B cell (primary cell): ENCODE data around the gene GOT1. TPM values are rescaled to one million over a fixed set of nuclear protein-coding genes. Genes with fewer than 3 reads are reported as not detected.

Experiments
- ATAC-seq: fragments of 200-7000 bp; cut with Tn5 transposase; one replicate; pipeline ENCODE4 v1.10.0; 2021; ENCODE audit warnings: low read depth, mild to moderate bottlenecking, moderate number of reproducible peaks, moderate library complexity
- CTCF ChIA-PET: fragments of 350-600 bp; sonication (Branson Sonifier 250); formaldehyde crosslinking; loops from one replicate; lab custom pipeline; 2021; ENCODE audit warnings: antibody characterized with exemption, inconsistent platforms; lab: Charles Lee
- POLR2A ChIA-PET: fragments of 350-600 bp; sonication (Branson Sonifier 250); formaldehyde crosslinking; loops from one replicate; lab custom pipeline; 2021; ENCODE audit warnings: antibody characterized with exemption; lab: Charles Lee
- DNase-seq: peaks from one replicate; pipeline ENCODE4 v3.0.0; 2013
- H2AFZ ChIP-seq: 2 replicates; pipeline ENCODE4 v1.6.1; 2012; ENCODE audit warnings: mild to moderate bottlenecking, low read depth, low read length; ENCODE audit not compliant: insufficient read depth, poor library complexity, severe bottlenecking
- H3K27ac ChIP-seq, 2 donors: 1 replicate in 1 of 2; 2 replicates in 1 of 2; pipeline ENCODE4 v1.5.1; 2012 to 2013; ENCODE audit warnings: low read length in 2 of 2, mild to moderate bottlenecking in 2 of 2, moderate library complexity in 1 of 2
- H3K27me3 ChIP-seq, 4 experiments: fragments of 200-600 bp in 1 of 4; sonication (generic) in 1 of 4; replicated peaks in 1 of 4; 1 replicate in 2 of 4; 2 replicates in 2 of 4; pipeline versions ENCODE4 v1.6.1 to v1.7.0; 2013 to 2016; ENCODE audit warnings: low read length in 3 of 4, mild to moderate bottlenecking in 2 of 4, mixed read lengths in 1 of 4, moderate library complexity in 1 of 4; ENCODE audit not compliant: insufficient read depth in 4 of 4, control insufficient read depth in 3 of 4; ENCODE audit errors: control extremely low read depth in 1 of 4
- H3K36me3 ChIP-seq, 2 experiments: replicated peaks in 1 of 2; 1 replicate in 1 of 2; 2 replicates in 1 of 2; pipeline versions ENCODE4 v1.6.1 to v1.7.1; 2013; ENCODE audit warnings: low read length in 1 of 2; ENCODE audit not compliant: insufficient read depth in 2 of 2, control insufficient read depth in 1 of 2; ENCODE audit errors: control extremely low read depth in 1 of 2, extremely low read depth in 1 of 2
- H3K4me1 ChIP-seq, 2 donors: fragments of 200-600 bp in 1 of 2; sonication (generic) in 1 of 2; 1 replicate in 1 of 2; 2 replicates in 1 of 2; pipeline versions ENCODE4 v1.5.1 to v1.6.1; 2013 to 2017; ENCODE audit warnings: low read length in 2 of 2; ENCODE audit not compliant: control insufficient read depth in 2 of 2, insufficient read depth in 2 of 2
- H3K4me2 ChIP-seq: replicated peaks from 2 replicates; pipeline ENCODE3; 2012; ENCODE audit warnings: mild to moderate bottlenecking, low read depth, low read length; ENCODE audit not compliant: poor library complexity, severe bottlenecking
- H3K4me3 ChIP-seq, 5 experiments: fragments of 200-600 bp in 1 of 5; sonication (generic) in 1 of 5; 1 replicate in 3 of 5; 2 replicates in 2 of 5; pipeline versions ENCODE4 v1.5.1 to v1.7.0; 2011 to 2016; ENCODE audit warnings: low read length in 4 of 5, mild to moderate bottlenecking in 4 of 5, low read depth in 2 of 5, control low read depth in 1 of 5, moderate library complexity in 1 of 5; ENCODE audit not compliant: insufficient read depth in 1 of 5; ENCODE audit errors: control extremely low read depth in 1 of 5, extremely low read depth in 1 of 5
- H3K79me2 ChIP-seq: fragments of 200-600 bp; sonication (generic); one replicate; pipeline ENCODE4 v1.6.0; 2016; ENCODE audit warnings: low read length; ENCODE audit not compliant: control insufficient read depth, insufficient read depth
- H3K9ac ChIP-seq: fragments of 200-600 bp; sonication (generic); 2 replicates; pipeline ENCODE4 v1.6.1; 2017; ENCODE audit warnings: mild to moderate bottlenecking, low read length, moderate library complexity
- H3K9me3 ChIP-seq, 3 donors: one replicate each; pipeline versions ENCODE4 v1.6.1 to v1.7.1; 2013; ENCODE audit warnings: low read length in 2 of 3; ENCODE audit not compliant: control insufficient read depth in 2 of 3, insufficient read depth in 1 of 3; ENCODE audit errors: control extremely low read depth in 1 of 3
- H4K20me1 ChIP-seq: 2 replicates; pipeline ENCODE4 v1.6.0; 2012; ENCODE audit warnings: mild to moderate bottlenecking, low read length; ENCODE audit not compliant: insufficient read depth, control insufficient read depth, poor library complexity, severe bottlenecking
- H3K27ac Mint-ChIP-seq: one replicate; pipeline ENCODE4 v1.8.0; 2021; ENCODE audit warnings: mixed read lengths
- H3K27me3 Mint-ChIP-seq: one replicate; pipeline ENCODE4 v1.8.0; 2021; ENCODE audit warnings: mixed read lengths
- H3K4me1 Mint-ChIP-seq: one replicate; pipeline ENCODE4 v1.8.0; 2021; ENCODE audit warnings: mixed read lengths
- H3K4me3 Mint-ChIP-seq: one replicate; pipeline ENCODE4 v1.8.0; 2021; ENCODE audit warnings: mixed read lengths
- H3K9me3 Mint-ChIP-seq: one replicate; pipeline ENCODE4 v1.8.0; 2022; ENCODE audit warnings: mixed read lengths; ENCODE audit not compliant: insufficient read depth
- CTCF ChIP-seq: fragments of 200-600 bp; IDR thresholded peaks from one replicate; pipeline ENCODE4 v1.8.0; 2022; ENCODE audit warnings: antibody characterized with exemption, mild to moderate bottlenecking
- EZH2 ChIP-seq: IDR thresholded peaks from 2 replicates; pipeline ENCODE4 v1.6.1; 2012; ENCODE audit warnings: borderline replicate concordance, low read depth, mild to moderate bottlenecking, moderate library complexity, low read length; ENCODE audit not compliant: insufficient read depth, poor library complexity, severe bottlenecking
- WGBS: methylation state at CpG from one replicate; pipeline ENCODE4 v1.1.5; 2013; ENCODE audit warnings: missing lambda C conversion rate; ENCODE audit not compliant: insufficient coverage; 5-methylcytosine and 5-hydroxymethylcytosine counted together
- intact Hi-C: fragments of 100-400 bp; cut with micrococcal nuclease; formaldehyde crosslinking; loops from one replicate; pipeline ENCODE4 v1.10.0; 2022
- polyA plus RNA-seq: library from polyadenylated mRNA; depleted of rRNA; stranded (reverse); fragments of >200 nt; gene quantifications from 2 replicates; pipeline ENCODE4 v1.2.3, GENCODE V29; 2012
- total RNA-seq, 2 donors: library from RNA; stranded (reverse); fragments of 120-200 nt in 1 of 2; gene quantifications; 1 replicate in 1 of 2; 2 replicates in 1 of 2; pipeline versions ENCODE4 v1.2.3 to v1.2.4, GENCODE V29; 2013 to 2022

Gene GOT1
- total and polyA plus RNA-seq, 2 donors (not counting 1 experiment from before 2014, with no cell fraction given), result 5.9 to 14.9 TPM

- ATAC-seq, result no peak
- no CpG with 5 or more reads among the region's 3 CpGs for WGBS
- no peak for DNase-seq
- Histone ChIP-seq H3K79me2 (no peaks in the 10 kb centered on the region), H3K4me2 (no peak overlapping the region), H3K36me3 (peaks cover 0 to 15% of the 10 kb centered on the region in 2 experiments), H3K9me3 (no peaks in the 10 kb centered on the region), H3K9ac (no peak overlapping the region), H3K4me3 (no peak overlapping the region), H2AFZ (no peak overlapping the region), H3K27me3 (peaks cover 0 to under 1% (median 0%) of the 10 kb centered on the region in 4 experiments), H4K20me1 (no peaks in the 10 kb centered on the region), H3K4me1 (peaks cover 2 to 4% of the 10 kb centered on the region in 2 donors), H3K27ac (no peak overlapping the region)
- Mint-ChIP-seq H3K27me3 (no peaks in the 10 kb centered on the region), H3K27ac (no peak overlapping the region), H3K4me3 (no peak overlapping the region), H3K9me3 (no peaks in the 10 kb centered on the region), H3K4me1 (peaks cover 1% of the 10 kb centered on the region)
- ChIA-PET CTCF (interaction anchor here (0.9 kb wide), 1 partner anchor 314 kb away, joined by 3 read pairs; no protein-coding TSS in a partner anchor), POLR2A (no interaction called here)
- intact Hi-C loops, result no loop called here
- TF ChIP-seq CTCF, result no peak
- no peak for TF ChIP-seq EZH2
Observed at GRCh38 chr10:99396471-99396870, 34.0 kb downstream of the GOT1 start.

DNA sequence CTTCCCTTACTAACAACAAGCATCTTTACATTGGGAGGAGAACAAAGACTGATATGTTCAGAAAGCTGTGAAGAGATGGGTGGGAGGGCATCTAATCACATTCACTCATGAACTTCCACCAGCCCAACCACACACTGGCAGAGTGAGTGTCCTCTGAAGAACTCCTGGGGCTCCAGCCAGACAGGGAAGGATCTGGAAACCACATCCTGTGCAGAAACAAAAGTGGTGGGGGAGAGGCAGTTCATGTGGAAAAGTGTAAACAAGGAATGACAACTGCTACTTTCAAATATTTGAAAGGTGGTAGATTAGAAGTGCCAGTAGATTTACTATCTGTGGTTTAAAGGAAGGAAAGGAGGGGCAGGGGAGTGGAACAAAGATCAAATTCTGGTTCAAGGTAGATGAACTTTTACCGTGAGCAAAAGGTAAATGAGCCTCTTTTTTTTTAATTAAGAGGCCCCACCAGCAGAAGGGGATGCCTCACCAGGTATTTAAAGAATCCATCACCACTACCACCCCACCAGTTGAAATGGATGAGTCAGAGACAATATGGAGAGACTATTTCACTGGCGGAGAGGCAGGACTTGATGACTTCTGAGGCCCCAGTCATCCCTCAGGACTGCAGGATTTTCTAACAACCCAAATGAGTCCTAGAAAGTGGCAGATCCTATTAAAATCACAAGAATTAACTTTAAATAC is 34.5 kb downstream of the GOT1 start:
- POLR2A ChIA-PET, result no interaction called here

More for the DNA sequence above, 34.5 kb downstream of the GOT1 start:
- DNase-seq, result no peak
- CTCF ChIA-PET, result interaction anchor here (0.9 kb wide), 1 partner anchor 315 kb away, joined by 3 read pairs; no protein-coding TSS in a partner anchor
- Mint-ChIP-seq H3K4me3 (no peak overlapping the region), H3K27me3 (no peaks in the 10 kb centered on the region), H3K4me1 (peaks cover 1% of the 10 kb centered on the region), H3K9me3 (no peaks in the 10 kb centered on the region), H3K27ac (no peak overlapping the region)
- TF ChIP-seq EZH2, result no peak
- no peak for ATAC-seq
- 100% methylated on average over 1 of the region's 2 CpGs for WGBS
- intact Hi-C loops, result no loop called here
- no peak overlapping the region for H3K4me2 ChIP-seq
- no peak overlapping the region for H2AFZ ChIP-seq
- H3K9me3 ChIP-seq, result no peaks in the 10 kb centered on the region
- no peaks in the 10 kb centered on the region for H3K79me2 ChIP-seq
- peaks cover 2 to 4% of the 10 kb centered on the region in 2 donors for H3K4me1 ChIP-seq
- H3K9ac ChIP-seq, result no peak overlapping the region
- peaks cover 0 to 2% (median 0%) of the 10 kb centered on the region in 4 experiments for H3K27me3 ChIP-seq
- no peak overlapping the region for H3K4me3 ChIP-seq
- H3K36me3 ChIP-seq, result peaks cover 0 to 14% of the 10 kb centered on the region in 2 experiments
- no peaks in the 10 kb centered on the region for H4K20me1 ChIP-seq
- no peak overlapping the region for H3K27ac ChIP-seq
